HL-60 (cell line): Measurements from ENCODE around the gene PRKD2.

Experiments
- DNase-seq, 2 experiments: peaks; one replicate each; pipeline ENCODE4 v3.0.0-alpha.2; 2010 to 2020; ENCODE audit warnings: low read depth in 1 of 2, low spot score in 1 of 2
- H3K27ac ChIP-seq: fragments of 250-450 bp; sonication (Bioruptor Pico); replicated peaks from 2 replicates; pipeline ENCODE4 v1.5.1; 2020; ENCODE audit warnings: mild to moderate bottlenecking, moderate library complexity
- H3K27me3 ChIP-seq: fragments of 250-450 bp; sonication (Bioruptor Pico); 2 replicates; pipeline ENCODE4 v1.5.1; 2021; ENCODE audit warnings: mild to moderate bottlenecking, moderate library complexity; ENCODE audit not compliant: insufficient read depth, poor library complexity, severe bottlenecking
- H3K4me3 ChIP-seq: replicated peaks from 2 replicates; pipeline ENCODE4 v1.5.1; 2011; ENCODE audit warnings: mild to moderate bottlenecking, control low read depth, low read length; ENCODE audit not compliant: insufficient read depth
- GABPA ChIP-seq: IDR thresholded peaks from 2 replicates; pipeline ENCODE4 v1.6.1; 2012; ENCODE audit warnings: low read depth
- POLR2AphosphoS5 ChIP-seq: IDR thresholded peaks from 2 replicates; pipeline ENCODE4 v1.6.1; 2012; ENCODE audit warnings: low read depth
- SPI1 ChIP-seq: IDR thresholded peaks from 2 replicates; pipeline ENCODE4 v1.6.1; 2012; ENCODE audit warnings: low read depth, mild to moderate bottlenecking, borderline replicate concordance
- TF ChIP-seq, protein P1 (sequence below): IDR thresholded peaks from 2 replicates; pipeline ENCODE4 v1.6.1; 2012; ENCODE audit warnings: low read depth; ENCODE audit not compliant: insufficient replicate concordance
- TF ChIP-seq, protein P2 (sequence below): IDR thresholded peaks from one replicate; pipeline ENCODE4 v1.5.1; 2011; ENCODE audit warnings: low read length, control low read depth, inconsistent platforms; ENCODE audit not compliant: insufficient read depth

PRKD2 gene

DNA sequence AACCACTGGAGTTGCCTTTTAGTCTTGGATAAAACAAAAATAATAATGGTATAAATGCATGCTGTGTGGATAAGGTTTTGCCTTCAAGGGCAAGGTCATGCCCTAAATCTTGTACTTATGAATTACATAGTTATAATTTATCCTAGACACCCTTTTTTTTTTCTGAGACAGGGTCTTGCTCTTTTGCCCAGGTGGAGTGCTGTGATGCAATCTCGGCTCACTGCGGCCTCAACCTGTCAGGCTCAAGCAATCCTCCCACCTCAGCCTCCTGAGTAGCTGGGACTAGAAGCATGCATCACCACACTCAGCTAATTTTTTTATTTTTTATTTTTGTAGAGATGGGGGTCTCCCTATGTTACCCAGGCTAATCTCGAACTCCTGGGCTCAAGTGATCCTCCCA is 48.3 kb downstream of the PRKD2 start:
- DNase-seq = no peak
- no peak overlapping the region for H3K27ac ChIP-seq
- no peaks in the 10 kb centered on the region for H3K27me3 ChIP-seq
- H3K4me3 ChIP-seq = no peak overlapping the region
- no peak for TF ChIP-seq GABPA
- TF ChIP-seq, protein P1, sequence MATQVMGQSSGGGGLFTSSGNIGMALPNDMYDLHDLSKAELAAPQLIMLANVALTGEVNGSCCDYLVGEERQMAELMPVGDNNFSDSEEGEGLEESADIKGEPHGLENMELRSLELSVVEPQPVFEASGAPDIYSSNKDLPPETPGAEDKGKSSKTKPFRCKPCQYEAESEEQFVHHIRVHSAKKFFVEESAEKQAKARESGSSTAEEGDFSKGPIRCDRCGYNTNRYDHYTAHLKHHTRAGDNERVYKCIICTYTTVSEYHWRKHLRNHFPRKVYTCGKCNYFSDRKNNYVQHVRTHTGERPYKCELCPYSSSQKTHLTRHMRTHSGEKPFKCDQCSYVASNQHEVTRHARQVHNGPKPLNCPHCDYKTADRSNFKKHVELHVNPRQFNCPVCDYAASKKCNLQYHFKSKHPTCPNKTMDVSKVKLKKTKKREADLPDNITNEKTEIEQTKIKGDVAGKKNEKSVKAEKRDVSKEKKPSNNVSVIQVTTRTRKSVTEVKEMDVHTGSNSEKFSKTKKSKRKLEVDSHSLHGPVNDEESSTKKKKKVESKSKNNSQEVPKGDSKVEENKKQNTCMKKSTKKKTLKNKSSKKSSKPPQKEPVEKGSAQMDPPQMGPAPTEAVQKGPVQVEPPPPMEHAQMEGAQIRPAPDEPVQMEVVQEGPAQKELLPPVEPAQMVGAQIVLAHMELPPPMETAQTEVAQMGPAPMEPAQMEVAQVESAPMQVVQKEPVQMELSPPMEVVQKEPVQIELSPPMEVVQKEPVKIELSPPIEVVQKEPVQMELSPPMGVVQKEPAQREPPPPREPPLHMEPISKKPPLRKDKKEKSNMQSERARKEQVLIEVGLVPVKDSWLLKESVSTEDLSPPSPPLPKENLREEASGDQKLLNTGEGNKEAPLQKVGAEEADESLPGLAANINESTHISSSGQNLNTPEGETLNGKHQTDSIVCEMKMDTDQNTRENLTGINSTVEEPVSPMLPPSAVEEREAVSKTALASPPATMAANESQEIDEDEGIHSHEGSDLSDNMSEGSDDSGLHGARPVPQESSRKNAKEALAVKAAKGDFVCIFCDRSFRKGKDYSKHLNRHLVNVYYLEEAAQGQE = no peak
- TF ChIP-seq SPI1 = no peak
- no peak for TF ChIP-seq POLR2AphosphoS5
- TF ChIP-seq, protein P2, sequence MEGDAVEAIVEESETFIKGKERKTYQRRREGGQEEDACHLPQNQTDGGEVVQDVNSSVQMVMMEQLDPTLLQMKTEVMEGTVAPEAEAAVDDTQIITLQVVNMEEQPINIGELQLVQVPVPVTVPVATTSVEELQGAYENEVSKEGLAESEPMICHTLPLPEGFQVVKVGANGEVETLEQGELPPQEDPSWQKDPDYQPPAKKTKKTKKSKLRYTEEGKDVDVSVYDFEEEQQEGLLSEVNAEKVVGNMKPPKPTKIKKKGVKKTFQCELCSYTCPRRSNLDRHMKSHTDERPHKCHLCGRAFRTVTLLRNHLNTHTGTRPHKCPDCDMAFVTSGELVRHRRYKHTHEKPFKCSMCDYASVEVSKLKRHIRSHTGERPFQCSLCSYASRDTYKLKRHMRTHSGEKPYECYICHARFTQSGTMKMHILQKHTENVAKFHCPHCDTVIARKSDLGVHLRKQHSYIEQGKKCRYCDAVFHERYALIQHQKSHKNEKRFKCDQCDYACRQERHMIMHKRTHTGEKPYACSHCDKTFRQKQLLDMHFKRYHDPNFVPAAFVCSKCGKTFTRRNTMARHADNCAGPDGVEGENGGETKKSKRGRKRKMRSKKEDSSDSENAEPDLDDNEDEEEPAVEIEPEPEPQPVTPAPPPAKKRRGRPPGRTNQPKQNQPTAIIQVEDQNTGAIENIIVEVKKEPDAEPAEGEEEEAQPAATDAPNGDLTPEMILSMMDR = no peak

DNA sequence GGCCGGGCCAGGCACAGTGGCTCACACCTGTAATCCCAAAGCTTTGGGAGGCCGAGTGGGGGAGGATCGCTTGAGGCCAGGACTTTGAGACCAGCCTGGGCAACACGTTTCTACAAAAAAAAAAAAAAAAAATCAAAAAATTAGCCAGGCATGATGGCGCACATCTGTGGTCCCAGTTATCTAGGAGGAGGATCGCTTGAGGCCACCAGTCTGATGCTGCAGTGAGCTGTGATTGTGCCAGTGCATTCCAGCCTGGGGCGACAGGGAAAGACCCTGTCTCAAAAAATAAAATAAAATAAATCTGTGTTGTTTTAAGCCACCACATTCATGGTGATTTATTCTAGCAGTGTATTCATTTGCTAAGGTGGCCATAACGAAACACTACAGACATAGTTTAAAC is 51.8 kb downstream of the PRKD2 start:
- Histone ChIP-seq H3K4me3 (no peak overlapping the region), H3K27me3 (peaks cover 6% of the 10 kb centered on the region), H3K27ac (no peak overlapping the region)
- TF ChIP-seq GABPA = no peak
- no peak for TF ChIP-seq SPI1
- TF ChIP-seq, protein P1 = no peak
- TF ChIP-seq POLR2AphosphoS5 = no peak
- TF ChIP-seq, protein P2 = no peak
- no peak for DNase-seq

DNA sequence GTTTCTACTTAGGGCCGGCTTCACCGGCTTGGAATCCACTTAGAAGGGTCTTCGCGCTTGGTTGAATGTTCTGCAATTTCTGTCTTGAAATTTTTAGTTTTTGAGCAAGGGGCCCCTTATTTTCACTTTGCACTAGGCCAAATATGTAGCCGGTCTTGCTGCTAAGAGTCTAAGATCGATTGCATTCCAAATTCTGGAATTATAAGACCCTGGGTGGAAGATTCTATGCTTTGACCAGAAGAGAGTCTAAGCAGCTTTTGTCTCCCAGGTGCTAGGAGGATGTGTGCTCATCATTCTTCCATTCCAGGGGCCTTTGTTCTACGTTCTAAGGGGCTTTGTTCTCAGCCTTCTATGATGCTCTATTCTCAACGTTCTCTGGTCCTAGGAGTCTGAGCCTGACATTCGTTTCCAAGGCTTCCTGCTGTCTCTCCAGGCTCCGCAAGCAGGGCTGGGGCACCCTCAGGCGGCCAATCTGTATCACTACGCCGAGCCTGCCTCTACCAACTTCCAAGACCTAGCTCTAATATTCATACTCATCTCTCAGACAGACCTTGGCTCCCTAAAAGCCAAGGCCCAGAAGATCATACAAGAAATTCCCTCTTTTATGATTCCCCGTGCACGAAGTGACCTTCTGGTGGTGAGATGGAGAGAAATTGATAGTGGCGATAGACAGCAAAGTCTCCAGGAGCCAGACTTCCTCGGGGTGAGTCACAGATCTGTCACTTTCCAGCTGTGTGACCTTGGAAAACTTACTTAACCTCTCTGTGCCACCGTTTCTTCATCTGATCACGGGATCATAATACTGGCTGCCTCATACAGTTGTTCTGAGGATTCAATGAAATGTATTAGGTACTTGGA is 55.0 kb downstream of the PRKD2 start:
- no peak for TF ChIP-seq POLR2AphosphoS5
- TF ChIP-seq, protein P2 = peak; percentile 69

More for the DNA sequence above, 55.0 kb downstream of the PRKD2 start:
- H3K27me3 ChIP-seq = peaks cover 18% of the 10 kb centered on the region
- H3K4me3 ChIP-seq = peak overlapping the region; percentile 39
- peak; percentile 62 to 84 for DNase-seq
- no peak overlapping the region for H3K27ac ChIP-seq
